ENCODE measurements around the gene MAPT.

- TF ChIP-seq CSRNP3 (CRISPR knock-in tag; IDR thresholded peaks at IDR 0.05) (no peak), SNAI2 (CRISPR knock-in tag; IDR thresholded peaks at IDR 0.05) (no peak), ESRRG (CRISPR knock-in tag; IDR thresholded peaks at IDR 0.05) (no peak), PATZ1 (CRISPR knock-in tag; IDR thresholded peaks at IDR 0.05; ENCODE audit: borderline replicate concordance) (no peak), PPARA (CRISPR knock-in tag; IDR thresholded peaks at IDR 0.05; ENCODE audit: borderline replicate concordance) (no peak), GLIS3 (CRISPR knock-in tag; IDR thresholded peaks at IDR 0.05) (no peak), POU6F1 (CRISPR knock-in tag; IDR thresholded peaks at IDR 0.05; ENCODE audit: borderline replicate concordance, low read depth) (no peak), ZFP3 (CRISPR knock-in tag; IDR thresholded peaks at IDR 0.05) (no peak), CREB5 (CRISPR knock-in tag; IDR thresholded peaks at IDR 0.05; ENCODE audit: low read depth) (no peak), BACH2 (CRISPR knock-in tag; IDR thresholded peaks at IDR 0.05; ENCODE audit: borderline replicate concordance) (no peak), OSR1 (CRISPR knock-in tag; IDR thresholded peaks at IDR 0.05) (no peak), ZFP30 (CRISPR knock-in tag; IDR thresholded peaks at IDR 0.05) (no peak), ZNF70 (CRISPR knock-in tag; IDR thresholded peaks at IDR 0.05) (no peak), CSDC2 (CRISPR knock-in tag; IDR thresholded peaks at IDR 0.05) (no peak)
Measured at GRCh38 chr17:45955326-45955725, 61.0 kb downstream of the MAPT start.

Data from SK-N-SH treated with all-trans-retinoic acid at 6 μM for 48 hours (cell line).